Fibroblast of lung (primary cell): ENCODE results near the gene CELF5.

ENCODE experiments used
- EZH2 ChIP-seq: IDR thresholded peaks from 2 replicates; pipeline ENCODE4 v1.5.1; 2012; ENCODE audit warnings: low read length, control low read depth, mild to moderate bottlenecking; ENCODE audit errors: missing control alignments
- TF ChIP-seq, protein P1 (sequence below), 2 donors: IDR thresholded peaks in 1 of 2; conservative IDR thresholded peaks in 1 of 2; 1 replicate in 1 of 2; 2 replicates in 1 of 2; pipeline ENCODE4 v1.5.1; 2011 to 2012; ENCODE audit warnings: low read length in 2 of 2, control low read depth in 1 of 2, inconsistent platforms in 1 of 2, low read depth in 1 of 2, mild to moderate bottlenecking in 1 of 2

DNA sequence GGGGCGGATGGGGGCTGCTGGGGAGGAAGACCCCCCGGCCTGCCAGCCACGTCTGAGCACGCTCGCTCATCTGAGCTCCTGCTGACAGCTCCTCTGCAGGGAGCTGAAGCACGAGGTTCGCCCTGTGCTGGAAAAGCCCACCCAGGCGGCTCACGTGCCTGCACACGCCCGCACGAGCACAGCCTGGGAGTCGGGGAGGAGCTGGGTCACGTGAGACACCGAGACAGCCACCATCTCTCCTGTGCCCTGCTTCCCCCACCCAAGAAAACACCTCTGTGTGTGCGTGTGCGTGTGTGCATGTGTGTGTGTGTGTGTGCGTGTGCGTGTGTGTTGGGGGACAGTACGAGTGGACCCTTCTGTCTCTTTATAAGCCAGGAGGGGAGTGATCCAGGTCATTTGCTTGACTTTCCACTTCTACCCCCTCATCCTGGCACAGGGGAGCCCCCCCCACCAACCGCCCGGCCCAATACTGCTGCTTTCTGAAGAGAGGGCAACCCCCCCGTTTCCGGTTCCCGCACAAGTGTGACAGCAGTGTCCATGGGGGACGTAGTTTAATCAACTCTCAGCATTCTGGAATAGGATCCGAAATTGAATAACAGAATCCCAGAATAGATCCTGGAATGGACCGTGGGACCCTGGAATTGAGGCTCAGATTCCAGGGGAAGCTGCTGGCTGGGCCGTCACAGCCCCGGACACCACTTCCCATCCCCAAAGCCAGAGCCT lies 42.5 kb downstream of the CELF5 start:
- TF ChIP-seq, protein P1, sequence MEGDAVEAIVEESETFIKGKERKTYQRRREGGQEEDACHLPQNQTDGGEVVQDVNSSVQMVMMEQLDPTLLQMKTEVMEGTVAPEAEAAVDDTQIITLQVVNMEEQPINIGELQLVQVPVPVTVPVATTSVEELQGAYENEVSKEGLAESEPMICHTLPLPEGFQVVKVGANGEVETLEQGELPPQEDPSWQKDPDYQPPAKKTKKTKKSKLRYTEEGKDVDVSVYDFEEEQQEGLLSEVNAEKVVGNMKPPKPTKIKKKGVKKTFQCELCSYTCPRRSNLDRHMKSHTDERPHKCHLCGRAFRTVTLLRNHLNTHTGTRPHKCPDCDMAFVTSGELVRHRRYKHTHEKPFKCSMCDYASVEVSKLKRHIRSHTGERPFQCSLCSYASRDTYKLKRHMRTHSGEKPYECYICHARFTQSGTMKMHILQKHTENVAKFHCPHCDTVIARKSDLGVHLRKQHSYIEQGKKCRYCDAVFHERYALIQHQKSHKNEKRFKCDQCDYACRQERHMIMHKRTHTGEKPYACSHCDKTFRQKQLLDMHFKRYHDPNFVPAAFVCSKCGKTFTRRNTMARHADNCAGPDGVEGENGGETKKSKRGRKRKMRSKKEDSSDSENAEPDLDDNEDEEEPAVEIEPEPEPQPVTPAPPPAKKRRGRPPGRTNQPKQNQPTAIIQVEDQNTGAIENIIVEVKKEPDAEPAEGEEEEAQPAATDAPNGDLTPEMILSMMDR (conservative IDR thresholded peaks at IDR 0.05 in 1 of 2, IDR thresholded peaks at IDR 0.05 in 1 of 2; ENCODE audit: low read depth in 1 of 2, low read length in 2 of 2), result no peak
- no peak for TF ChIP-seq EZH2
